ENCODE results near the gene PRPSAP2.

Gene PRPSAP2

GRCh38 chr17:18965530-18966236 is 107.8 kb downstream of the PRPSAP2 start:
- DNase-seq = peak in 2 of 3 donors; percentile 54 to 56
- WGBS (ENCODE audit: insufficient coverage) = 39% methylated on average over 13 of the region's 14 CpGs
- no peak overlapping the region for H3K27ac ChIP-seq (ENCODE audit: insufficient read depth in 1 of 2, low read depth in 1 of 2, low read length in 2 of 2, poor library complexity in 1 of 2, severe bottlenecking in 2 of 2)
- no peaks in the 10 kb centered on the region for H3K9me3 ChIP-seq (ENCODE audit: control extremely low read depth in 1 of 5, control insufficient read depth in 4 of 5, insufficient read depth in 2 of 5, low read depth in 1 of 5, low read length in 4 of 5)
- CTCF ChIA-PET = no interaction called here
- no peaks in the 10 kb centered on the region for H3K27me3 ChIP-seq (replicated peaks in 2 of 5; ENCODE audit: control insufficient read depth in 4 of 5, insufficient read depth in 5 of 5, low read length in 4 of 5)
- H3K4me3 ChIP-seq (ENCODE audit: control insufficient read depth in 1 of 7, extremely low read depth in 1 of 7, insufficient read depth in 4 of 7, low read depth in 2 of 7, low read length in 6 of 7) = peak overlapping the region in 2 of 7 experiments; percentile 2 to 18
- POLR2A ChIA-PET = no interaction called here
- H3K36me3 ChIP-seq (ENCODE audit: control insufficient read depth in 4 of 4, insufficient read depth in 4 of 4, low read length in 3 of 4) = peaks cover 0 to 5% (median 0%) of the 10 kb centered on the region in 4 experiments
- peaks cover 4 to 67% (median 56%) of the 10 kb centered on the region in 4 experiments for H3K4me1 ChIP-seq (ENCODE audit: control extremely low read depth in 1 of 4, control insufficient read depth in 4 of 4, insufficient read depth in 4 of 4, low read length in 3 of 4)

GRCh38 chr17:18966831-18967624 is 109.1 kb downstream of the PRPSAP2 start:
- no peaks in the 10 kb centered on the region for H3K27me3 ChIP-seq (replicated peaks in 2 of 5; ENCODE audit: control insufficient read depth in 4 of 5, insufficient read depth in 5 of 5, low read length in 4 of 5)
- POLR2A ChIA-PET = no interaction called here
- no peak overlapping the region for H3K27ac ChIP-seq (ENCODE audit: insufficient read depth in 1 of 2, low read depth in 1 of 2, low read length in 2 of 2, poor library complexity in 1 of 2, severe bottlenecking in 2 of 2)
- no peak overlapping the region for H3K4me3 ChIP-seq (ENCODE audit: control insufficient read depth in 1 of 7, extremely low read depth in 1 of 7, insufficient read depth in 4 of 7, low read depth in 2 of 7, low read length in 6 of 7)
- no peak for DNase-seq
- no peaks in the 10 kb centered on the region for H3K9me3 ChIP-seq (ENCODE audit: control extremely low read depth in 1 of 5, control insufficient read depth in 4 of 5, insufficient read depth in 2 of 5, low read depth in 1 of 5, low read length in 4 of 5)
- peaks cover 4 to 60% (median 56%) of the 10 kb centered on the region in 4 experiments for H3K4me1 ChIP-seq (ENCODE audit: control extremely low read depth in 1 of 4, control insufficient read depth in 4 of 4, insufficient read depth in 4 of 4, low read length in 3 of 4)
- peaks cover 0 to 15% (median 3%) of the 10 kb centered on the region in 4 experiments for H3K36me3 ChIP-seq (ENCODE audit: control insufficient read depth in 4 of 4, insufficient read depth in 4 of 4, low read length in 3 of 4)
- CTCF ChIA-PET = interaction anchor here (0.9 kb wide), 1 partner anchor 22 kb away, joined by 3 read pairs; no protein-coding TSS in a partner anchor
- 47% methylated on average over 15 of the region's 19 CpGs for WGBS (ENCODE audit: insufficient coverage)

GRCh38 chr17:18967916-18968315 is 110.0 kb downstream of the PRPSAP2 start:
- peak in 2 of 3 donors; percentile 42 to 46 for DNase-seq
- ChIA-PET CTCF (interaction anchor here (0.9 to 1.0 kb wide), 3 partner anchors 14 to 21 kb away, joined by 3 read pairs; no protein-coding TSS in a partner anchor), POLR2A (interaction anchor here (0.6 kb wide), 1 partner anchor 36 kb away, joined by 3 read pairs; no protein-coding TSS in a partner anchor)
- peaks cover 0 to 17% (median 3%) of the 10 kb centered on the region in 4 experiments for H3K36me3 ChIP-seq (ENCODE audit: control insufficient read depth in 4 of 4, insufficient read depth in 4 of 4, low read length in 3 of 4)
- peak overlapping the region in 3 of 7 experiments; percentile 8 to 36 (median 32) for H3K4me3 ChIP-seq (ENCODE audit: control insufficient read depth in 1 of 7, extremely low read depth in 1 of 7, insufficient read depth in 4 of 7, low read depth in 2 of 7, low read length in 6 of 7)
- no peaks in the 10 kb centered on the region for H3K27me3 ChIP-seq (replicated peaks in 2 of 5; ENCODE audit: control insufficient read depth in 4 of 5, insufficient read depth in 5 of 5, low read length in 4 of 5)
- no peaks in the 10 kb centered on the region for H3K9me3 ChIP-seq (ENCODE audit: control extremely low read depth in 1 of 5, control insufficient read depth in 4 of 5, insufficient read depth in 2 of 5, low read depth in 1 of 5, low read length in 4 of 5)
- peak overlapping the region; percentile 61 to 74 for H3K27ac ChIP-seq (ENCODE audit: insufficient read depth in 1 of 2, low read depth in 1 of 2, low read length in 2 of 2, poor library complexity in 1 of 2, severe bottlenecking in 2 of 2)
- 31% methylated on average over 2 of the region's 4 CpGs for WGBS (ENCODE audit: insufficient coverage)
- H3K4me1 ChIP-seq (ENCODE audit: control extremely low read depth in 1 of 4, control insufficient read depth in 4 of 4, insufficient read depth in 4 of 4, low read length in 3 of 4) = peaks cover 4 to 62% (median 55%) of the 10 kb centered on the region in 4 experiments

GRCh38 chr17:18968345-18968744 is 110.4 kb downstream of the PRPSAP2 start:
- CTCF ChIA-PET = interaction anchor here (1.0 kb wide), 2 partner anchors 13 to 17 kb away, joined by 3 read pairs; no protein-coding TSS in a partner anchor
- Histone ChIP-seq H3K4me3 (ENCODE audit: control insufficient read depth in 1 of 7, extremely low read depth in 1 of 7, insufficient read depth in 4 of 7, low read depth in 2 of 7, low read length in 6 of 7) (peak overlapping the region in 3 of 7 experiments; percentile 8 to 44 (median 32)), H3K27ac (ENCODE audit: insufficient read depth in 1 of 2, low read depth in 1 of 2, low read length in 2 of 2, poor library complexity in 1 of 2, severe bottlenecking in 2 of 2) (peak overlapping the region; percentile 61 to 74), H3K27me3 (replicated peaks in 2 of 5; ENCODE audit: control insufficient read depth in 4 of 5, insufficient read depth in 5 of 5, low read length in 4 of 5) (no peaks in the 10 kb centered on the region), H3K36me3 (ENCODE audit: control insufficient read depth in 4 of 4, insufficient read depth in 4 of 4, low read length in 3 of 4) (peaks cover 0 to 19% (median 4%) of the 10 kb centered on the region in 4 experiments), H3K9me3 (ENCODE audit: control extremely low read depth in 1 of 5, control insufficient read depth in 4 of 5, insufficient read depth in 2 of 5, low read depth in 1 of 5, low read length in 4 of 5) (no peaks in the 10 kb centered on the region), H3K4me1 (ENCODE audit: control extremely low read depth in 1 of 4, control insufficient read depth in 4 of 4, insufficient read depth in 4 of 4, low read length in 3 of 4) (peaks cover 4 to 58% (median 55%) of the 10 kb centered on the region in 4 experiments)
- peak in 1 of 3 donors; percentile 47 for DNase-seq
- WGBS (ENCODE audit: insufficient coverage) = 14% methylated on average over 4 of the region's 4 CpGs
- POLR2A ChIA-PET = no interaction called here

GRCh38 chr17:18968945-18969887 is 111.3 kb downstream of the PRPSAP2 start:
- H3K36me3 ChIP-seq (ENCODE audit: control insufficient read depth in 4 of 4, insufficient read depth in 4 of 4, low read length in 3 of 4) = peaks cover 0 to 20% (median 4%) of the 10 kb centered on the region in 4 experiments
- H3K4me1 ChIP-seq (ENCODE audit: control extremely low read depth in 1 of 4, control insufficient read depth in 4 of 4, insufficient read depth in 4 of 4, low read length in 3 of 4) = peaks cover 4 to 57% (median 54%) of the 10 kb centered on the region in 4 experiments
- peak in 2 of 3 donors; percentile 53 to 58 for DNase-seq
- ChIA-PET CTCF (interaction anchor here (0.7 to 1.3 kb wide), 5 partner anchors 8 to 53 kb away, joined by 3 to 8 read pairs (median 3); no protein-coding TSS in a partner anchor), POLR2A (no interaction called here)
- 26% methylated on average over 18 of the region's 23 CpGs for WGBS (ENCODE audit: insufficient coverage)
- H3K9me3 ChIP-seq (ENCODE audit: control extremely low read depth in 1 of 5, control insufficient read depth in 4 of 5, insufficient read depth in 2 of 5, low read depth in 1 of 5, low read length in 4 of 5) = no peaks in the 10 kb centered on the region
- peak overlapping the region in 2 of 7 experiments; percentile 10 to 44 for H3K4me3 ChIP-seq (ENCODE audit: control insufficient read depth in 1 of 7, extremely low read depth in 1 of 7, insufficient read depth in 4 of 7, low read depth in 2 of 7, low read length in 6 of 7)
- no peaks in the 10 kb centered on the region for H3K27me3 ChIP-seq (replicated peaks in 2 of 5; ENCODE audit: control insufficient read depth in 4 of 5, insufficient read depth in 5 of 5, low read length in 4 of 5)
- peak overlapping the region; percentile 61 to 74 for H3K27ac ChIP-seq (ENCODE audit: insufficient read depth in 1 of 2, low read depth in 1 of 2, low read length in 2 of 2, poor library complexity in 1 of 2, severe bottlenecking in 2 of 2)
